OCI-LY7 (cell line): ENCODE measurements around the gene PCDH18. TPM values are rescaled to one million over a fixed set of nuclear protein-coding genes. Genes with fewer than 3 reads are reported as not detected.

ENCODE experiments used
- BruUV-seq: library from RNA; stranded (reverse); fragments of 400-500 nt; replicated peaks from 2 replicates; lab custom pipeline; 2021; lab: Mats Ljungman, UMichigan
- CTCF ChIA-PET: fragments of 300-600 bp; sonication (Branson Sonifier 250); formaldehyde crosslinking; loops from one replicate; lab custom pipeline; 2022; ENCODE audit warnings: antibody characterized with exemption; ENCODE audit not compliant: unreplicated experiment; lab: Charles Lee
- POLR2A ChIA-PET: fragments of 300-600 bp; sonication (Branson Sonifier 250); formaldehyde crosslinking; loops from one replicate; lab custom pipeline; 2022; ENCODE audit warnings: antibody characterized with exemption; lab: Charles Lee
- DNase-seq: peaks from one replicate; pipeline ENCODE4 v3.0.0-alpha.2; 2015; ENCODE audit warnings: low spot score
- H2AFZ ChIP-seq: fragments of 200-600 bp; sonication (generic), shearing (Covaris generic); 2 replicates; pipeline ENCODE4 v1.6.1; 2014; ENCODE audit warnings: mild to moderate bottlenecking, antibody characterized with exemption, low read length, moderate library complexity
- H3K27ac ChIP-seq: fragments of 200-600 bp; sonication (generic); 2 replicates; pipeline ENCODE4 v1.5.1; 2014; ENCODE audit warnings: mixed run types, low read depth, mild to moderate bottlenecking, moderate library complexity, low read length, inconsistent platforms; ENCODE audit not compliant: poor library complexity, severe bottlenecking
- H3K36me3 ChIP-seq: fragments of 200-600 bp; sonication (generic); 2 replicates; pipeline ENCODE4 v1.6.1; 2014; ENCODE audit warnings: mild to moderate bottlenecking, antibody characterized with exemption, low read length, moderate library complexity, mixed read lengths; ENCODE audit not compliant: insufficient read depth
- H3K4me1 ChIP-seq: fragments of 200-600 bp; sonication (generic); 2 replicates; pipeline ENCODE4 v1.5.1; 2014; ENCODE audit warnings: mild to moderate bottlenecking, low read length; ENCODE audit not compliant: insufficient read depth, poor library complexity, severe bottlenecking
- H3K4me2 ChIP-seq: fragments of 200-600 bp; sonication (generic); 2 replicates; pipeline ENCODE4 v1.6.1; 2014; ENCODE audit warnings: mild to moderate bottlenecking, low read length
- H3K4me3 ChIP-seq: fragments of 200-600 bp; sonication (generic); 2 replicates; pipeline ENCODE4 v1.5.1; 2014; ENCODE audit warnings: mild to moderate bottlenecking, low read depth, low read length; ENCODE audit not compliant: poor library complexity, severe bottlenecking
- H3K79me2 ChIP-seq: fragments of 200-600 bp; sonication (generic); 2 replicates; pipeline ENCODE4 v1.6.1; 2016; ENCODE audit warnings: low read depth, mild to moderate bottlenecking, low read length, moderate library complexity, mixed read lengths; ENCODE audit not compliant: insufficient read depth
- H3K9me2 ChIP-seq: fragments of 200-600 bp; sonication (generic); 2 replicates; pipeline ENCODE4 v1.6.1; 2016; ENCODE audit warnings: mild to moderate bottlenecking, low read length, mixed read lengths; ENCODE audit not compliant: insufficient read depth
- H3K9me3 ChIP-seq: fragments of 200-600 bp; sonication (generic); 2 replicates; pipeline ENCODE4 v1.6.1; 2014; ENCODE audit warnings: mild to moderate bottlenecking, mixed run types, low read length, mixed read lengths
- H4K20me1 ChIP-seq: fragments of 200-600 bp; sonication (generic); 2 replicates; pipeline ENCODE4 v1.6.1; 2014; ENCODE audit warnings: mild to moderate bottlenecking, antibody characterized with exemption, low read length, moderate library complexity, mixed read lengths; ENCODE audit not compliant: insufficient read depth
- CTCF ChIP-seq: fragments of 200-600 bp; sonication (generic); conservative IDR thresholded peaks from 2 replicates; pipeline ENCODE4 v1.5.1; 2014; ENCODE audit warnings: mild to moderate bottlenecking, antibody characterized with exemption, low read length, moderate library complexity, mixed read lengths
- EZH2phosphoT487 ChIP-seq: fragments of 200-600 bp; sonication (generic); IDR thresholded peaks from 2 replicates; pipeline ENCODE4 v1.6.1; 2018; ENCODE audit warnings: low read depth, borderline replicate concordance, mild to moderate bottlenecking, mixed run types, antibody characterized with exemption, low read length, moderate library complexity, mixed read lengths
- intact Hi-C: fragments of 100-400 bp; cut with micrococcal nuclease; formaldehyde crosslinking; loops from one replicate; pipeline ENCODE4 v1.10.0; 2022; ENCODE audit not compliant: unreplicated experiment
- total RNA-seq, 2 experiments: library from RNA; depleted of rRNA in 1 of 2; stranded (reverse); fragments of >200 nt in 1 of 2; shearing (Covaris generic) in 1 of 2; gene quantifications; 2 replicates each; pipeline ENCODE4 v1.2.3, GENCODE V29; 2014 to 2022

The PCDH18 gene
- total RNA-seq, 2 experiments from 2014 or later = not detected

GRCh38 chr4:137572647-137573046, 40.4 kb upstream of the PCDH18 start:
- BruUV-seq = no TSS peak
- Histone ChIP-seq H3K4me2 (no peak overlapping the region), H3K4me3 (no peak overlapping the region), H3K9me3 (no peaks in the 10 kb centered on the region), H4K20me1 (no peaks in the 10 kb centered on the region), H2AFZ (no peak overlapping the region), H3K9me2 (no peaks in the 10 kb centered on the region), H3K4me1 (no peaks in the 10 kb centered on the region), H3K79me2 (no peaks in the 10 kb centered on the region), H3K36me3 (no peaks in the 10 kb centered on the region), H3K27ac (no peak overlapping the region)
- no peak for DNase-seq
- CTCF ChIA-PET = no interaction called here
- TF ChIP-seq EZH2phosphoT487 (no peak), CTCF (no peak)
- intact Hi-C loops = no loop called here
- POLR2A ChIA-PET = no interaction called here

GRCh38 chr4:137572163-137572562, 39.9 kb upstream of the PCDH18 start:
- H3K4me2 ChIP-seq = no peak overlapping the region
- ChIA-PET POLR2A (no interaction called here), CTCF (no interaction called here)
- no TSS peak for BruUV-seq
- no peaks in the 10 kb centered on the region for H3K9me2 ChIP-seq
- no peaks in the 10 kb centered on the region for H3K4me1 ChIP-seq
- intact Hi-C loops = no loop called here
- no peak overlapping the region for H2AFZ ChIP-seq
- H3K79me2 ChIP-seq = no peaks in the 10 kb centered on the region
- DNase-seq = no peak
- H4K20me1 ChIP-seq = no peaks in the 10 kb centered on the region
- H3K27ac ChIP-seq = no peak overlapping the region
- no peaks in the 10 kb centered on the region for H3K9me3 ChIP-seq
- TF ChIP-seq CTCF (no peak), EZH2phosphoT487 (no peak)
- H3K4me3 ChIP-seq = no peak overlapping the region
- H3K36me3 ChIP-seq = no peaks in the 10 kb centered on the region

DNA sequence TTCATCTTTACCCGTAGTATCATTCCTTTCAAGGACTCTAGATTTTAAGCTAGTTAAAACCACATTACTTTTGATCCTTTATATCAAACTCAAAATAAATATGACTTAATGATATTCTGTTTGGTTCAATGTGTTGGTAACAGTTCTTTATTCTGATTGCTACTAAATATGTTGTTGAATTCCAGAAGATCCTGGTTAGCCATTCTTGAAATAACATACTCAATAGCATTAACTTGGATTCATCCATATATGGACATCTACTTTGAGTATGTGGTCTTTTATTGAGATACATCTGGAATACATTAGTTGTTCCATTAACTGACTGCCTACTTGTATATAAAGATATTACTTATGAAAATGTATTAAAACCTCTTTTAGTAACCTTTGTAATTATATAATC, 27.5 kb upstream of the PCDH18 start:
- no peaks in the 10 kb centered on the region for H3K36me3 ChIP-seq
- H3K9me3 ChIP-seq = no peaks in the 10 kb centered on the region
- no peaks in the 10 kb centered on the region for H3K4me1 ChIP-seq
- ChIA-PET CTCF (no interaction called here), POLR2A (no interaction called here)
- intact Hi-C loops = no loop called here
- H3K79me2 ChIP-seq = no peaks in the 10 kb centered on the region
- H2AFZ ChIP-seq = no peak overlapping the region
- H4K20me1 ChIP-seq = no peaks in the 10 kb centered on the region
- DNase-seq = no peak
- H3K27ac ChIP-seq = no peak overlapping the region
- no peaks in the 10 kb centered on the region for H3K9me2 ChIP-seq
- no peak overlapping the region for H3K4me3 ChIP-seq
- BruUV-seq = no TSS peak
- H3K4me2 ChIP-seq = no peak overlapping the region
- TF ChIP-seq EZH2phosphoT487 = no peak
